ENCODE data around the gene CAMKV.

Gene CAMKV

GRCh38 chr3:49896345-49896744 lies 26.6 kb upstream of the CAMKV start:
- H3K27me3 ChIP-seq (ENCODE audit: control insufficient read depth in 5 of 5, insufficient read depth in 4 of 5, low read length in 5 of 5): no peaks in the 10 kb centered on the region
- no peaks in the 10 kb centered on the region for H3K9me3 ChIP-seq (ENCODE audit: control insufficient read depth in 5 of 5, low read length in 5 of 5)
- H3K4me1 ChIP-seq (ENCODE audit: control insufficient read depth in 5 of 5, insufficient read depth in 5 of 5, low read length in 5 of 5): peaks cover 0 to 6% (median 3%) of the 10 kb centered on the region in 5 donors
- H3K4me3 ChIP-seq (ENCODE audit: low read depth in 1 of 5, low read length in 5 of 5): no peak overlapping the region
- no peak overlapping the region for H3K27ac ChIP-seq (ENCODE audit: low read depth, low read length)
- H3K9ac ChIP-seq (ENCODE audit: low read length in 5 of 5): no peak overlapping the region
- H3K36me3 ChIP-seq (ENCODE audit: control insufficient read depth in 5 of 5, insufficient read depth in 5 of 5, low read length in 5 of 5): peaks cover 0 to 21% (median 2%) of the 10 kb centered on the region in 5 donors

GRCh38 chr3:49895791-49896190 lies 26.1 kb upstream of the CAMKV start:
- Histone ChIP-seq H3K36me3 (ENCODE audit: control insufficient read depth in 5 of 5, insufficient read depth in 5 of 5, low read length in 5 of 5) (peaks cover 0 to 23% (median 2%) of the 10 kb centered on the region in 5 donors), H3K27me3 (ENCODE audit: control insufficient read depth in 5 of 5, insufficient read depth in 4 of 5, low read length in 5 of 5) (no peaks in the 10 kb centered on the region), H3K27ac (ENCODE audit: low read depth, low read length) (no peak overlapping the region), H3K4me1 (ENCODE audit: control insufficient read depth in 5 of 5, insufficient read depth in 5 of 5, low read length in 5 of 5) (peaks cover 0 to 2% (median under 1%) of the 10 kb centered on the region in 5 donors), H3K9me3 (ENCODE audit: control insufficient read depth in 5 of 5, low read length in 5 of 5) (no peaks in the 10 kb centered on the region), H3K4me3 (ENCODE audit: low read depth in 1 of 5, low read length in 5 of 5) (no peak overlapping the region), H3K9ac (ENCODE audit: low read length in 5 of 5) (no peak overlapping the region)

DNA sequence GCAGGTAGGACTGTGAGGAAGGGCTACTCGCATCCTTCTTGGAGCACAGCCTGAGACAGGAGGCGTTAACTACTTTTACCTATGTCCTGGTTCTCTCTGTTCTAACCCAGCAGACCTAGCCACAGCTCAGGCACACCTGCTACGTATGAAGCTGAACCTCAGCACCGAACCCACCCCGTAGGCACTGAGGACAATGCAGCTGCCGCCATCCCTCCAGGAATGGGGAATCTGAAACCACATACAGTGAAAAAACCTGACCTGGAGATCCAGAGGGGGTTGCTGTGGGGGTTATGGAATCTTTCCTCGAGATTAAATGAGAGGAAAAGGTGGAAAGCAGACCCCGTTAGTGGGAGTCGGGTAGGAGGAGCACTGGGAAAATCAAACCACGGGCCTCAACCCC lies 19.6 kb upstream of the CAMKV start:
- H3K27me3 ChIP-seq (ENCODE audit: control insufficient read depth in 5 of 5, insufficient read depth in 4 of 5, low read length in 5 of 5): no peaks in the 10 kb centered on the region
- peaks cover 0 to 4% (median 0%) of the 10 kb centered on the region in 5 donors for H3K36me3 ChIP-seq (ENCODE audit: control insufficient read depth in 5 of 5, insufficient read depth in 5 of 5, low read length in 5 of 5)
- no peaks in the 10 kb centered on the region for H3K9me3 ChIP-seq (ENCODE audit: control insufficient read depth in 5 of 5, low read length in 5 of 5)

GRCh38 chr3:49886922-49887265 lies 17.2 kb upstream of the CAMKV start:
- H3K4me3 ChIP-seq (ENCODE audit: low read depth in 1 of 5, low read length in 5 of 5): no peak overlapping the region
- H3K27ac ChIP-seq (ENCODE audit: low read depth, low read length): no peak overlapping the region
- no peaks in the 10 kb centered on the region for H3K9me3 ChIP-seq (ENCODE audit: control insufficient read depth in 5 of 5, low read length in 5 of 5)
- H3K9ac ChIP-seq (ENCODE audit: low read length in 5 of 5): no peak overlapping the region
- H3K27me3 ChIP-seq (ENCODE audit: control insufficient read depth in 5 of 5, insufficient read depth in 4 of 5, low read length in 5 of 5): no peaks in the 10 kb centered on the region
- peaks cover 0 to 4% (median 0%) of the 10 kb centered on the region in 5 donors for H3K36me3 ChIP-seq (ENCODE audit: control insufficient read depth in 5 of 5, insufficient read depth in 5 of 5, low read length in 5 of 5)
- H3K4me1 ChIP-seq (ENCODE audit: control insufficient read depth in 5 of 5, insufficient read depth in 5 of 5, low read length in 5 of 5): peaks cover 0 to 9% (median 9%) of the 10 kb centered on the region in 5 donors

More for the DNA sequence above, 19.6 kb upstream of the CAMKV start:
- no peak overlapping the region for H3K27ac ChIP-seq (ENCODE audit: low read depth, low read length)
- no peak overlapping the region for H3K4me3 ChIP-seq (ENCODE audit: low read depth in 1 of 5, low read length in 5 of 5)
- no peak overlapping the region for H3K9ac ChIP-seq (ENCODE audit: low read length in 5 of 5)
- H3K4me1 ChIP-seq (ENCODE audit: control insufficient read depth in 5 of 5, insufficient read depth in 5 of 5, low read length in 5 of 5): no peaks in the 10 kb centered on the region

DNA sequence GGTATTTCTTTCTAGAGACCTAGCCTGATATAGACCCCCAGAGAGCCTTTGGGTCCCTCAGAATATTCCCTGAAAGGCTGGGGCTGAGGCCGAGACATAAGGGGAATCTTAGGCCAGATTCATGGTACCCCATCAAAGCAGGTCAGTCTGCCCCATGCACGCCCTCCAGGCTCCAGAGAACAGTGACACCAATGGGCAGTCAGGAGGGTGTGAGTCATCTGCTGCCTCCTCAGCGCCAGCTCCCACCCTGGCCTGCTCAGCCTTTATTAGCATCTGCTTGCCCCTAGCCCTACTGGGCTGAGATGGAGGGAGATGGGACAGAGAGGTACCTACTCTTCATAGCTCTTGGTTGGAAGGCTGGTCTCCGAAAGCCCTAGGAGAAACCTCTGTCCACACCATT lies 14.3 kb upstream of the CAMKV start:
- Histone ChIP-seq H3K36me3 (ENCODE audit: control insufficient read depth in 5 of 5, insufficient read depth in 5 of 5, low read length in 5 of 5) (no peaks in the 10 kb centered on the region), H3K9me3 (ENCODE audit: control insufficient read depth in 5 of 5, low read length in 5 of 5) (no peaks in the 10 kb centered on the region), H3K27ac (ENCODE audit: low read depth, low read length) (no peak overlapping the region), H3K4me3 (ENCODE audit: low read depth in 1 of 5, low read length in 5 of 5) (no peak overlapping the region), H3K27me3 (ENCODE audit: control insufficient read depth in 5 of 5, insufficient read depth in 4 of 5, low read length in 5 of 5) (peaks cover 0 to 9% (median 0%) of the 10 kb centered on the region in 5 donors), H3K9ac (ENCODE audit: low read length in 5 of 5) (no peak overlapping the region), H3K4me1 (ENCODE audit: control insufficient read depth in 5 of 5, insufficient read depth in 5 of 5, low read length in 5 of 5) (peaks cover 0 to 24% (median 13%) of the 10 kb centered on the region in 5 donors)

DNA sequence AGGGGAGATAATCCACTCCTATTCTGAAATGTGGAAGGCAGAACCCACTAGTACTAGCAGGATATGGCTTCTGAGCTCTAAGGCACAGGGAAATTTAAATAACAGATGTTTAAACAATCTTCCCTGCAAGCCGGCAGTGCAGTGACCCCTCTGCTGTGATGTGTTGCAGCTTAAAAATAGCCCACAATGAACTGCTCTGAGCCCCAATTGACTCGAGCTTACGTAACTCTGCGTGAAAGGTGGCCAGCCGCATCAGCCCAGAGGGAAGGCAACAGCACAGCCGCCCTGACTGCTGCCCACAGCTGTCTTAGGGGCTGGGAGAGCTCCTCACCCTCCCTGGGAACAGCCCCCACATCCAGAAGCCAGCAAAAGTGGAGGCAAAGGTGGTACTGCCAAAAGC lies 12.5 kb upstream of the CAMKV start:
- H3K27ac ChIP-seq (ENCODE audit: low read depth, low read length): no peak overlapping the region
- no peak overlapping the region for H3K4me3 ChIP-seq (ENCODE audit: low read depth in 1 of 5, low read length in 5 of 5)
- peaks cover 0 to 24% (median 13%) of the 10 kb centered on the region in 5 donors for H3K4me1 ChIP-seq (ENCODE audit: control insufficient read depth in 5 of 5, insufficient read depth in 5 of 5, low read length in 5 of 5)
- H3K9me3 ChIP-seq (ENCODE audit: control insufficient read depth in 5 of 5, low read length in 5 of 5): no peaks in the 10 kb centered on the region
- H3K27me3 ChIP-seq (ENCODE audit: control insufficient read depth in 5 of 5, insufficient read depth in 4 of 5, low read length in 5 of 5): peaks cover 0 to 9% (median 0%) of the 10 kb centered on the region in 5 donors
- H3K36me3 ChIP-seq (ENCODE audit: control insufficient read depth in 5 of 5, insufficient read depth in 5 of 5, low read length in 5 of 5): no peaks in the 10 kb centered on the region
- no peak overlapping the region for H3K9ac ChIP-seq (ENCODE audit: low read length in 5 of 5)

DNA sequence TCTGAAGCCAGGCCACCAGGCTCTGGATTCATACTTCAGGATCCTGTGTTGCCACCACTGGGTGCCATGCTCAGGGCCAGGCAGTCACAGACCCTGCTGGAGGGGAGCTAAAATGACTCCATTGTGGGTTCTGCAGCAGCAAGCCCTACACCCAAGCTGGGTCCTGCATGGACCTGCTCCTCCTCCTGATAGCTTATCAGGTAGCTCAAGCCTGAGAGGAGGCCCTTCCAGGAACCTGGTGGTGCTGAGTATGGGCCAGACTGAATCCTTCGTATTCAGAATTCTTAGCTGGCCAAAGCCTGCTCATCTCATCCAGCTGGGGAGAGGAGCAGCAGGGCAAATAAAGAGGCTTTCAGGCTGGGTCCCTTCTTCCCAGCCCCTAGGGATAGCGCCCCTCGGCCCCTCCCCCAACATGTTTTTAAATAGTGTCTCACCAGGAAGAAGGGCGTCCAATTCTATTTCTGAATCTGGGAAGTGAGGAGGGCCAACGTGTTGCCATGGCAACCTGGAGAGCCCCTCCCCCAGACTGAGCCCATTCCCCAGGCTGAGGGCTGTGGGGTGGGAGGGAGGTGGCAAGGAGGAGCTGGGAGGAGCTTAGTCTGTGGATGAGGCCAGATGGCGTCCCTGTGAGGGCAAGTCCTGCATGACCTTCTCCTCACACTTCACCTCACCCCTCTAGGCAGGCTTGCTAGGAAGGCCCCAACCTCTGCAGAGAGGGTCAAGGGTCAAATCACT lies 11.0 kb upstream of the CAMKV start:
- no peaks in the 10 kb centered on the region for H3K36me3 ChIP-seq (ENCODE audit: control insufficient read depth in 5 of 5, insufficient read depth in 5 of 5, low read length in 5 of 5)
- peaks cover 0 to 9% (median 0%) of the 10 kb centered on the region in 5 donors for H3K27me3 ChIP-seq (ENCODE audit: control insufficient read depth in 5 of 5, insufficient read depth in 4 of 5, low read length in 5 of 5)
- no peaks in the 10 kb centered on the region for H3K9me3 ChIP-seq (ENCODE audit: control insufficient read depth in 5 of 5, low read length in 5 of 5)
- H3K27ac ChIP-seq (ENCODE audit: low read depth, low read length): no peak overlapping the region
- no peak overlapping the region for H3K9ac ChIP-seq (ENCODE audit: low read length in 5 of 5)
- peaks cover 0 to 24% (median 13%) of the 10 kb centered on the region in 5 donors for H3K4me1 ChIP-seq (ENCODE audit: control insufficient read depth in 5 of 5, insufficient read depth in 5 of 5, low read length in 5 of 5)
- H3K4me3 ChIP-seq (ENCODE audit: low read depth in 1 of 5, low read length in 5 of 5): no peak overlapping the region

DNA sequence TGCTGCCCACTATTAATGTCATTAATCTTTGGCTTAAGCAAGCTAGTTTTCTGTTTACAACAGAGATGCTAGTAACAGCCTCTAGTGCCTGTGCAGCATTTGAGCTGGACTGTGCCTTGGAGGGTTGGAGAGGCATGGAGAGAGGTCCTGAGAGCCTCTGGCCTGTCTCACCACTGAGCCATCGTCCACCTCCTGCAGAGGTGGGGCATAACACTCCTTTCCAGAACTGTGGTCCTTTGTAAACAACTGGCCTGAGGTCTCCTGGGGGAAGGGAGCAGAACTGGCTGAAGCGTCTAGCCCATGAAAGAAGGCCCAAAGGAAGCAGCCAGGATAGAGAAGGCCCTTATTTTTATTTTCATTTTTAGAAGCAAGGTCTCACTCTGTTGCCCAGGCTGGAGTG lies 10.0 kb upstream of the CAMKV start:
- H3K27me3 ChIP-seq (ENCODE audit: control insufficient read depth in 5 of 5, insufficient read depth in 4 of 5, low read length in 5 of 5): peaks cover 0 to 9% (median 0%) of the 10 kb centered on the region in 5 donors
- H3K9me3 ChIP-seq (ENCODE audit: control insufficient read depth in 5 of 5, low read length in 5 of 5): no peaks in the 10 kb centered on the region
- H3K27ac ChIP-seq (ENCODE audit: low read depth, low read length): no peak overlapping the region
- no peaks in the 10 kb centered on the region for H3K36me3 ChIP-seq (ENCODE audit: control insufficient read depth in 5 of 5, insufficient read depth in 5 of 5, low read length in 5 of 5)
- no peak overlapping the region for H3K4me3 ChIP-seq (ENCODE audit: low read depth in 1 of 5, low read length in 5 of 5)
- peaks cover 0 to 24% (median 13%) of the 10 kb centered on the region in 5 donors for H3K4me1 ChIP-seq (ENCODE audit: control insufficient read depth in 5 of 5, insufficient read depth in 5 of 5, low read length in 5 of 5)
- no peak overlapping the region for H3K9ac ChIP-seq (ENCODE audit: low read length in 5 of 5)

DNA sequence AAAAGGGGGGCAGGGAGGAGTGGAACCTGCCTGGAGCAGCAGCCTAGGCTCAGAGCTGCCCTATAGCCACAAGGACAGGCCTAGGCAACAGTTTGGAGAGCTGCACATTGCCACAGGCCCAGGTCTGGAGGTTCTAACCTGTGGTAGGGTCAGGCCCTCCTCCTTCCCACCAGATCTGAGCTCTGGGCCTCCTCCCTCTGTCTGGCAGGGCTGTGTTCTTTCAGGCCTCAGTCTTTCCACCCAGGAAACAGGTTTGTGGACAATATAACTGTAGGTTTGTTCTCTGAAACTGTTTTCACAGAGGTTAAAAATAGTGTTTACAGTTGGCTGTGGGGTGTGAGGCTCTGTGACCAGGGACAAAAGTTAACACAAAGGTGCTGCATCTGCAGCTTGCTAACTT lies 9.0 kb upstream of the CAMKV start:
- Histone ChIP-seq H3K27me3 (ENCODE audit: control insufficient read depth in 5 of 5, insufficient read depth in 4 of 5, low read length in 5 of 5) (peaks cover 0 to 9% (median 0%) of the 10 kb centered on the region in 5 donors), H3K9me3 (ENCODE audit: control insufficient read depth in 5 of 5, low read length in 5 of 5) (no peaks in the 10 kb centered on the region), H3K9ac (ENCODE audit: low read length in 5 of 5) (no peak overlapping the region), H3K36me3 (ENCODE audit: control insufficient read depth in 5 of 5, insufficient read depth in 5 of 5, low read length in 5 of 5) (no peaks in the 10 kb centered on the region), H3K27ac (ENCODE audit: low read depth, low read length) (no peak overlapping the region), H3K4me3 (ENCODE audit: low read depth in 1 of 5, low read length in 5 of 5) (no peak overlapping the region), H3K4me1 (ENCODE audit: control insufficient read depth in 5 of 5, insufficient read depth in 5 of 5, low read length in 5 of 5) (peaks cover 0 to 24% (median 13%) of the 10 kb centered on the region in 5 donors)

GRCh38 chr3:49877716-49878115 lies 8.0 kb upstream of the CAMKV start:
- Histone ChIP-seq H3K9ac (ENCODE audit: low read length in 5 of 5) (no peak overlapping the region), H3K27me3 (ENCODE audit: control insufficient read depth in 5 of 5, insufficient read depth in 4 of 5, low read length in 5 of 5) (peaks cover 0 to 9% (median 0%) of the 10 kb centered on the region in 5 donors), H3K27ac (ENCODE audit: low read depth, low read length) (no peak overlapping the region), H3K4me3 (ENCODE audit: low read depth in 1 of 5, low read length in 5 of 5) (no peak overlapping the region), H3K4me1 (ENCODE audit: control insufficient read depth in 5 of 5, insufficient read depth in 5 of 5, low read length in 5 of 5) (peaks cover 0 to 23% (median 11%) of the 10 kb centered on the region in 5 donors), H3K9me3 (ENCODE audit: control insufficient read depth in 5 of 5, low read length in 5 of 5) (no peaks in the 10 kb centered on the region), H3K36me3 (ENCODE audit: control insufficient read depth in 5 of 5, insufficient read depth in 5 of 5, low read length in 5 of 5) (no peaks in the 10 kb centered on the region)
